ES-I3 (cell line): ENCODE data around the gene CAMTA1.

Source experiments
- H3K36me3 ChIP-seq: 2 replicates; pipeline ENCODE4 v1.6.1; 2013; ENCODE audit warnings: mild to moderate bottlenecking, low read length, control low read depth, moderate library complexity; ENCODE audit not compliant: insufficient read depth
- H3K4me1 ChIP-seq: 2 replicates; pipeline ENCODE4 v1.6.1; 2013; ENCODE audit warnings: mild to moderate bottlenecking, control low read depth, low read length; ENCODE audit not compliant: insufficient read depth
- H3K9ac ChIP-seq: 2 replicates; pipeline ENCODE4 v1.6.1; 2013; ENCODE audit warnings: low read depth, mild to moderate bottlenecking, low read length, moderate library complexity
- H3K9me3 ChIP-seq: 2 replicates; pipeline ENCODE4 v1.6.1; 2013; ENCODE audit warnings: mild to moderate bottlenecking, low read length, moderate library complexity; ENCODE audit not compliant: control insufficient read depth, insufficient read depth

Gene CAMTA1

DNA sequence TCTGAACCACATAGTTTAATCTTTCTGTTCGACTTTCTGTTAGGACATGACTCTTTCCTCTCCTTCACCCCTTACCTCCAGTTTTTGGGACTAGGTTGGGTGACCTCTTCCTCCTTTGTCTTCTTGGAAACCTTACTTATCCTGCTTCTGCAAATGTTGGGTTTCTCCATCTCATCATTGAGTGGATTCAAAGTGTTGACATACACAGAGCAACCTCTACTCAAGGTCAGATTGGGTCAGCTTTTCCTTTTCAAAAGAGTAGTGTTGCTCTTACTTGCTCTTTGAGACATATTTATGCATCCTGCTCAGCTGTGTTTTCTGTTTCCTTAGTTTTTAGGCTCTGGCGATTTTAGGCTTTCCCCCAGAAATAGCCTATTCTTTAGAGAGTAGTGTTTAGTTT lies 3.7 kb downstream of the CAMTA1 start:
- Histone ChIP-seq H3K4me1 (peaks cover 21% of the 10 kb centered on the region; the same call in 1 of the 2 replicates), H3K9me3 (no peaks in the 10 kb centered on the region)

DNA sequence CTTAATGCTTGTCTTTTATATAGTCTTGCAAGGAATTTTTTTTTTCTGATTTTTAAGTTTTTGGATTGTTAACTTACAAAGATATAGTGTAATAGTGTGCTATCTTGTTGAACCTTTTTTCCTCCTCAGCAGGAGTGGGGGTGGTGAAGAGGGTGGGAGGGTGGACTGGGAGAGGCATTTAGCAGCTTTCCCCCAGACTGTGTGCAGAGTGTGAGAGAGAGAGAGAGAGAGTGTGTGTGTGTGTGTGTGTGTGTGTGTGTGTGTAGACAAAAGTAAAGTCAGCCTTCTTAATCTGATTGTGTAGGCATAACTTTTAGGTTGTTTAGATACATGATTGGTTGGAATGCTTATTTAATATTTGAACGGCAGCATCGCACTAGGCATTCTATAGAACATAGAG lies 4.9 kb downstream of the CAMTA1 start:
- Histone ChIP-seq H3K9ac (no peak overlapping the region), H3K4me1 (peaks cover 21% of the 10 kb centered on the region; the same call in 1 of the 2 replicates), H3K36me3 (no peaks in the 10 kb centered on the region; the same call in 1 of the 2 replicates), H3K9me3 (no peaks in the 10 kb centered on the region)

More for the DNA sequence above, 3.7 kb downstream of the CAMTA1 start:
- Histone ChIP-seq H3K36me3 (no peaks in the 10 kb centered on the region; the same call in 1 of the 2 replicates), H3K9ac (no peak overlapping the region)

DNA sequence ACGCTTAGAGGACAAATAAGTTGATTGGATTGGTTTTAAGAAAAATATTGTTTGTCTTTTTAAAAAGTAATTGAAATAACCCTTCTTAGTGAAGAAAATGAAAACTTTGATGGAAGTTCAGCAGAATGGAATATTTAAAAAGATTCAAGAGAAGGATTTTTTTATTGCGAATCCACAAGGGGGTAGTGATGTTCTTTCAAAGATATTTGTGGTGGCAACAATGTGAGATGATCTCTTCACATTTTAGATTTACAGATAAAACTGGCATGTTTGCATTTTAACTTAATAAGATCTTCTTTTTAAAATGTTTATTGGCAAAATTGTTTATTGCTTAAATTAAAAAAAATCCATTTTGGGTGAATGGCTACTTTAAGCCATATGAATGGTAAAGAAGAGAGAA lies 8.9 kb downstream of the CAMTA1 start:
- H3K9ac ChIP-seq: no peak overlapping the region
- H3K36me3 ChIP-seq: no peaks in the 10 kb centered on the region
- H3K4me1 ChIP-seq: no peaks in the 10 kb centered on the region; the same call in 1 of the 2 replicates
- H3K9me3 ChIP-seq: no peaks in the 10 kb centered on the region

GRCh38 chr1:6795203-6795602 lies 9.9 kb downstream of the CAMTA1 start:
- Histone ChIP-seq H3K4me1 (no peaks in the 10 kb centered on the region; the same call in 1 of the 2 replicates), H3K36me3 (no peaks in the 10 kb centered on the region), H3K9ac (no peak overlapping the region), H3K9me3 (no peaks in the 10 kb centered on the region)

DNA sequence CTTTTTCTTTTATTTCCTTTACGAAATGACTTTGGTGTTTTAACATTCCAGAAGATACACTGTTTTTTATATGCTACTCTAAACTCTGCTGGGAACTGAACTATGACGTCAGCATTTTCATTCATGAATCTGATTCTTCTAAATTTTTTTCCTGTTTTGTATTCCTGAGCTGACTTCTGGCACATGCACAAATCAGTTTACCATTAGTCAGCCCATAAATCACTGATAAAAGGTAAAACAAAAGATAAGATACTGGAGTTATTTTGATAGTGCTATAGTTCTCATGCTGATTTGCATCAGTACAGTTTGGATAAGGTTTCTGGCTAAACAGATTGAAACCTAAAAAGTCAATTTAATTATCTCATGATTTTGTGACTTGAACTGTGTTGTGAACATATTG lies 10.4 kb downstream of the CAMTA1 start:
- no peaks in the 10 kb centered on the region; the same call in 1 of the 2 replicates for H3K4me1 ChIP-seq
- no peaks in the 10 kb centered on the region for H3K9me3 ChIP-seq
- H3K9ac ChIP-seq: no peak overlapping the region
- no peaks in the 10 kb centered on the region for H3K36me3 ChIP-seq

DNA sequence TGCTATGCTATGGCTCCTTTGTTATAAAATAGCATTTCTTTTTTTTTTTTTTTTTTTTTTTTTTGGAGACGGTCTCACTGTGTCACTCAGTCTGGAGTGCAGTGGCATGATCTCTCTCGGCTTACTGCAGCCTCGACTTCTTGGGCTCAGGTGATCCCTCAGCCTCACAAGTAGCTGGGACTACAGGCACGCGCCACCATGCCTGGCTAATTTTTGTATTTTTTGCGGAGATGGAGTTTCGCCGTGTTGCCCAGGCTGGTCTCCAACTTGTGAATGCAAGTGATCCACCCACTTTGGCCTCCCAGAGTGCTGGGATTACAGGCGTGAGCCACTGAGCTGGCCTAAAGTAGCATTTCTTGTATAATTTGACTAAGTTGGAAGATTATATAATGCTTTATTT lies 10.8 kb downstream of the CAMTA1 start:
- no peaks in the 10 kb centered on the region for H3K36me3 ChIP-seq
- H3K4me1 ChIP-seq: no peaks in the 10 kb centered on the region; the same call in 1 of the 2 replicates
- no peak overlapping the region for H3K9ac ChIP-seq
- no peaks in the 10 kb centered on the region for H3K9me3 ChIP-seq

DNA sequence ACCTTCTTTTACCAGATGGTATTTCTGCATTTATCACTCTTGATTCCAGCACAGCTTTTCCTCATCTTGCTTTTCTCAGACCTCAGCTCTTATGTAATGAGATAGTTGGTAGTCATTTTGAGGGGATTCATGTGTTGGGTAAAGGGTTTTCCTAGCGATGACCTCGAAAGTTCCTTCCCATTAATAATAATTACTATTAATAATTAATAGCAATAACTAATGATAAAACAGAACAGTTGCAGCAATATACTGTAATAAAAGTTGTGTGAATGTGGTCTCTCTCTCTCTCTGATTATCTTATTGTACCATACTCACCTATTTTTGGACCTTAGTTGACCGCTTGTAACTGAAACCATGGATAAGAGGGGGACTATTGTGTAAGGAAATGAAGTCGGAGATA lies 14.2 kb downstream of the CAMTA1 start:
- H3K36me3 ChIP-seq: no peaks in the 10 kb centered on the region
- no peaks in the 10 kb centered on the region for H3K9me3 ChIP-seq
- peaks cover 8% of the 10 kb centered on the region for H3K4me1 ChIP-seq
- H3K9ac ChIP-seq: no peak overlapping the region

- Histone ChIP-seq H3K9me3 (no peaks in the 10 kb centered on the region), H3K9ac (no peak overlapping the region), H3K36me3 (no peaks in the 10 kb centered on the region), H3K4me1 (peaks cover 8% of the 10 kb centered on the region)
Measured at GRCh38 chr1:6800745-6801144, 15.5 kb downstream of the CAMTA1 start.

DNA sequence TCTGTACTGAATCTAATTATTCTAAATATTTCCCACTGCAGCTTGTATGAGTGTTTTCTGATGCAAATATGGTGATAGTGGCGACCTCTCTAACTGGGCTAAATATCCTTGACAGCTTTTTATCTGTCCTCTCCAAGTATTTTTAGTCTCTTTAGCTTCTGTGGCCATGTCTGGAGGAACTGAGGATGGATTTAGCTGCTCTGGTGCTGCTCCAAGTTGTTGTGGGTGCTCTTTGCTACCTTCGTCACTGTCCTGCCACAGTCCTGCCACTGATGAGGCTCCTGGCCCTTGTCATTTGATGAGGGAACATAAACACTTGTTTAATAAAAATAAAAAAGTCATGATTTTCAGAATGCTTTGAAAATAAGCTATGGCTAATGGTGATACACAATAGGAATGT lies 15.9 kb downstream of the CAMTA1 start:
- Histone ChIP-seq H3K9ac (no peak overlapping the region), H3K36me3 (no peaks in the 10 kb centered on the region), H3K9me3 (no peaks in the 10 kb centered on the region), H3K4me1 (peaks cover 8% of the 10 kb centered on the region)

DNA sequence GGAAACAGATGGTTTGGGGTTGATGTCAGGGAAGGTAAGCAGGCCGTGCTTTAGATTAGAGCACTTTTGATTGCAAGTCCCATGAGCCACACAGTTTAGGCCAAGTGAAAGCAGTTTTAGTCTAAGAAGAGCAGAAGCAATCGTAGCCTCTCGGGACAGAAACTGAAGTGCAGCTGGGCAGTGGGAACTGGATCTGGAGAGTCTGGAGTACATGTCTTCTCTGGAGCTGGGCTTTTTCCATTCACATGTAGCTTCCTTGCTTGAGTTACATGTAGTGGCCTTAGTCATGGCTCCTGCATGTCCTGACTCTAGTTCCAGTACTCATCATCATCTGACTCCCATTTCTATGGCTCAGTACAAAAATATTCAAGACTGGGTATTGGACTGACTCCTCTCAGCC lies 16.7 kb downstream of the CAMTA1 start:
- H3K4me1 ChIP-seq: peaks cover 8% of the 10 kb centered on the region
- no peaks in the 10 kb centered on the region for H3K9me3 ChIP-seq
- no peaks in the 10 kb centered on the region for H3K36me3 ChIP-seq
- no peak overlapping the region for H3K9ac ChIP-seq

- Histone ChIP-seq H3K36me3 (no peaks in the 10 kb centered on the region), H3K9me3 (no peaks in the 10 kb centered on the region), H3K9ac (no peak overlapping the region), H3K4me1 (peaks cover 8% of the 10 kb centered on the region)
Measured at GRCh38 chr1:6802454-6802853, 17.2 kb downstream of the CAMTA1 start.

- Histone ChIP-seq H3K4me1 (peaks cover 8% of the 10 kb centered on the region), H3K9me3 (no peaks in the 10 kb centered on the region), H3K36me3 (no peaks in the 10 kb centered on the region), H3K9ac (no peak overlapping the region)
Measured at GRCh38 chr1:6802893-6803292, 17.6 kb downstream of the CAMTA1 start.

- Histone ChIP-seq H3K36me3 (no peaks in the 10 kb centered on the region), H3K4me1 (peaks cover 8% of the 10 kb centered on the region), H3K9me3 (no peaks in the 10 kb centered on the region), H3K9ac (no peak overlapping the region)
Measured at GRCh38 chr1:6803357-6803756, 18.1 kb downstream of the CAMTA1 start.

- no peaks in the 10 kb centered on the region for H3K9me3 ChIP-seq
Measured at GRCh38 chr1:6805004-6805416, 19.8 kb downstream of the CAMTA1 start.

DNA sequence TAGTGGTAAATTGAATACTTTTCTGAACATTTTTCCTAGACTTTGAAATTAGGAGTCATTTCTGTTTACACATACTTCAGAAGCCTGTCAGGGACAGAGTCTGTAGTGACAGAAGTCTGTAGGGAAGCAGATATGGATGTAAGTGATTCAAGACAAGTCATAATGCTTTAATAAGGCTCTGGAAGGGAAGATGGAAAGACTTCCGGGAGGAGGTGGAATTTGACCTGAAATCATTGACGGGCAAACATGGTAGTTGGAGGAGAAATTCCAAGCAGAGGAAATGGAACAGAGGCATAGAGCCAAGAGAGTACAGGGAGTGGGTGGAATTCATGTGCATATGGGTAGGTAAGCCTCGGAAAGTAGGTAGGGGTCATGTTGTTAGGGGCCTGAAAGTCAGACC lies 22.5 kb downstream of the CAMTA1 start:
- Histone ChIP-seq H3K9ac (no peak overlapping the region), H3K36me3 (no peaks in the 10 kb centered on the region), H3K4me1 (peaks cover 9% of the 10 kb centered on the region), H3K9me3 (no peaks in the 10 kb centered on the region)

More at GRCh38 chr1:6805004-6805416, 19.8 kb downstream of the CAMTA1 start:
- Histone ChIP-seq H3K9ac (no peak overlapping the region), H3K4me1 (peaks cover 14% of the 10 kb centered on the region), H3K36me3 (no peaks in the 10 kb centered on the region)

DNA sequence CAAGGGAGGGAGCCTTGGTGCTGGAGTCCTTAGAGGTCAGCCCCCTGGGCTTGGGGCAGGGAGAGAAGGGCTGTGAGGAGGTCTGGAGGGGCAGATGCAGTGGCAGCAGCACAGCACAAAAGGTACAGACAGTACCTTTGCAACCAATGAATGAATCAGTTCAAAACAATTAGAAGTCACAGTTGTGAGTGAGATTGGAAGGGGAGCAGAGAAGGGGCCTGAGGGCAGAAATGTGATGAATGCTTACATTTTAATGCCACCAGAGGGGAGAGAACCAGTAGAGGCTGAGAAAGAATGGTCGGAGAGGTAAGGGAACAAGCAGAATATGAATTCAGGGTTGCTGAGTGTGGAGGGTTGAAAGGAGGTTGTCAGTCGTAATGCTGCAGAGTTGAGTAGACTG lies 24.2 kb downstream of the CAMTA1 start:
- Histone ChIP-seq H3K9me3 (no peaks in the 10 kb centered on the region), H3K9ac (no peak overlapping the region), H3K36me3 (no peaks in the 10 kb centered on the region), H3K4me1 (peaks cover 6% of the 10 kb centered on the region; the same call in 1 of the 2 replicates)
